Hepatic stellate cell (primary cell): ENCODE measurements around the gene RNF13.
"Not testable (repeated sequence)": the region's sequence is repeated elsewhere in the genome, so short reads cannot be mapped to it uniquely, and the experiment has no call there.

Experiments used
- DNase-seq: peaks from one replicate; pipeline ENCODE4 v3.0.0; 2011; ENCODE audit warnings: low spot score

Gene RNF13

DNA sequence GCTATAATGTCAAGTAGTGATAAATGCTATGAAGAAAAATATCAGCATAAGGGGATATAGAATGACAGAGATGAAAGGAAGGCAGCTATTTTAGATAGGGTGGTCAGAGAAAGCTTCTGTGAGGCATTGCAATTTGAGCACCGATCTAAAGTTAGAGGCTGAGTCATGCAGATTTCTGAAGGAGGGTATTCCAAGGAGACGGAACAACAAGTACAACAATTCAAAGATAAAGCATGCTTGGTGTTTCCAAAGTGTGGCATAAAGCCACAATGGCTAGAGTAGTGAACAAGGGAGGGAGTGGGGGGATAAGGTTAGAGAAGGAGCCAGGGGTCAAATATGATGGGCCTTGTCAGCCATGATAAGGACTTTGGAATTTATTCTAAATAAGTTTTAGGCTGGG, 85.8 kb downstream of the RNF13 start:
- peak; percentile 34 for DNase-seq

DNA sequence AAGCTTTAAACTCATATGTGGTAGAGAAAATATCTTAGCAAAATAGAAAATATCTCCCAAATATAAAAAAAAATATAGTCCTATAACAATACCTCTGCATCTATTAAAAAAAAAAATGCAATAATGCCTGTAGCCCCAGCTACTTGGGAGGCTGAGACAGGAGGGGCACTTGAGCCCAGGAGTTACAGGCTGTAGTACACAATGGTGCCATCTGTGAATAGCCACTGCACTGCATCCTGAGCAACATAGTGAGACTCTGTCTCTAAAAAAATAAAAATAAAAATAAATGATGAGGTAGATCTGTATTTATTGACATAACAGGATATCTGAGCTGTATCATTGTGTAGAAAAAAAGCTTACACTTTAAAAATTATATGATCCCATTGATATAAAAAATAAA, 87.3 kb downstream of the RNF13 start:
- DNase-seq, result no peak

DNA sequence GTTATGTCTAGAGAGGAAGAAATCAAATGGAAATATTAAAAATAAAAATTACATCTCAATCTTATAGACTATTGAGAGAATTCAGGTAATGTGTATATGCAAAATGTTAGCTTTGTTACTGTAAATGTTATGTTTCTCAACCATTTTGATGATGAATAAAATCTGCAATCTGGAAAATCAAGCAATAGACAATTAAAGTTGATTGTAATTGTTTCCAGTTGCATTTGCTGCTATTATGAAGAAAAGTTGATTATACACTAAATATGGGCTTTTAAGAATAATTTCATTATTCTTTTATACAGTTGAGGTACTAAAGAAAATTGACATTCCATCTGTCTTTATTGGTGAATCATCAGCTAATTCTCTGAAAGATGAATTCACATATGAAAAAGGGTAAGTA, 88.8 kb downstream of the RNF13 start:
- DNase-seq, result no peak

DNA sequence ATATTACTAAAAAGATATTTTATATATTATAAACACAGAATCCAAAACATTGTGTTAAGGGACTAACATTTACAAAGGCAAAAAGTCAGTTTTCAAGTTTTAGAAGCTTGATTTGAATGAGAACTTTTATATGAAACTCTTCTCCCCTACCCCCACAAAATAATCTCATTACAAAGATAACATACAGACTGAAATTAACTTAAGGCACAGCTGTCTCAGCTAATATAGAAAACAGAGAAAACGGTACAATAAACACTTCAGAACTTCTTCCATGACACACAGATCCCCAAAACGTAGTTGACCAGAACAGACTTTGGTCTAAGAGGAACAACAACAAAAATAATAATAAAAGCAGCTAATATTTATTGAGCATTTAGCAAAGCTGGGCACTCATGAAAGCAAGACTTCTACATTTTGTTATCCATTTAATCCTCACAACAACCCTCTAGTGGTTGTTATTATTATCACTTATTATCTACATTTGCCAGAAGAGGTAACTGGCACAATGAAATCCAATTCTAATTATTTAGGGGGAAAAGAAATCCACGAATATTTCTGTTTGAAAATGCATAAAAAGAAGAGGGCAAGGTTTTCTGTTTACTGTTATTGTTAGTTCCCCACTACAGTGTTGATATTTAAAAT, 89.6 kb downstream of the RNF13 start:
- no peak for DNase-seq

DNA sequence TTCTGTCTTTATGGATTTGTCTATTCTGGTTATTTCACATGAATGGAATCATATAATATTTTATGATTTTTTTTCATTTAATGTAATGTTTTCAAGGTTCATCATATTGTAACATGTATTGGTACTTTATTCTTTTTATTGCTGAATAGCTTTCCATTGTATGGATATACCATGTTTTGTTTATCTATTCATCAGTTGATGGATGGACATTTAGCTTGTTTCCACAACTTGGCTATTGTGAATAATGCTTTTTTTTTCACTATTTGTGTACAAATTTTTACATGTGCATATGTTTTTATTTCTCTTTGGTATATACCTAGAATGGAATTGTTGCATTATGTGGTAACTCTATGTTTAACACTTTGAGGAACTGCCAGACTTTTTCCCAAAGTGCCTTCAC, 93.0 kb downstream of the RNF13 start:
- no peak for DNase-seq

DNA sequence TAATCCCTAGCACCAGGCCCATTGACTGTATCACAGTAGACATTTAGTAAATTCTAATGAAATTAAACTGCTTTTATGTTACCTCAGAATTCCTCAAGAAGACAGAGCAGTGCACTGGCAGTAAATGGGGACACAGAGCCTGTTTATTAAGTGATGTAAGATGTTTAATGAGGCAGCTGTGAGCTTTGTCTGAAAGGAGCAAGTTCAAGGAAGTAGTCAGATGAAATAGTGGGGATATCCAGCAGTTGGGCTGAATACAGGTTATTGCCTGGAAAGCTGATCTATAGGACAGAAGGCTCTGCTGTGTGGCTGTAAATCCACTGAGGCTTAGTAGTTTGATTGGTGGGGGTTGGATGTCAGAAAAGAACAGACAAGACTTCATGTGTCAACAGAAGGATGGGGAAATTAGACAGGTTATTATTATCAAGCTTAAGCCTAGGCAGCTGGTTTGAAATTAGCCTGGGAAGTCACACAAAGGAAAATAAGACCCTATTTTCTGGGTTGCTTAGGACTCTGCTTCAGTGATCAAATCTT, 95.5 kb downstream of the RNF13 start:
- no peak for DNase-seq

DNA sequence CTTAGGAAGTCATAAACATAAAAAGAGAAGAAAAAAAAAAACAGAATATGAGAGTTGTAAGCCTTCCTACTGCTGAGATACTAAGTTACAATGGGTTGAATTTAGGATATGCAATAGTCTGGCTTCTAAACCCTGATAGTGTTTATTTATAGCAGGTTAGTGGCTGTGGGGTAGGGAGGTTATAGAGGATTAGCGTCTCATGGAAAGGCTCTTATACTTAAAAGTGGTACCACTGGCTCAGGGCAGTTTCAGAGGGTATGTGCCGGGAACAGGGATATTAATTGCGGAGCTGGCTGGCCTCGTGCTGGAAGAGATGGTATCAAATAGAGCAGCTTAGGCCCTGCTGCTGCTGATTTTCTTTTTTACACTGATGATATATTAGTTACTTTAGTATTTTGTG, 96.9 kb downstream of the RNF13 start:
- DNase-seq, result no peak

DNA sequence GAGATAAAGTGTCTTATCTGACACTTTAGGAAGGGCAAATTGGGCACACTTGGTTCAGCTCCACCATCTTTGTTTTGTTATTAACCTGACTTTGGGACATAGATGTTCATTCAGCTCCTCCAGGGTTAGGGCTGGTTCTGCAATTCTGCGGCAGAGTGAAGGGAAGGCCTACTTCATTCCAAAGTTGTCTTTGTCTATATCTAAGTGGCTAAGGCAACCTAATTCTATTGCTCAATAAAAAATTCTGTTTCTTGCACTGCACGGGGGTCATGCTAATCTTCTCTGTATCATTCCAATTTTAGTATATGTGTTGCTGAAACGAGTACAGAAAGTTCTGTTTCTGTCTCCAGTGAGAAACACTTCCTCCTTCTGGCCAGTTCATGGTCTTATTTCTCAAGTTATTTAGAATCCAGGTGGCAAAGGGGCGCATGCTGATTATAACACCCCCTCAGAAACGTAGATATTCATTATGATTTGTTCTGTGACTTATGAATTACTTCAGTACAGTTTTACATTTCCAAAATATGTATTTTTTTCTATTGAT, 104.2 kb downstream of the RNF13 start:
- no peak for DNase-seq

DNA sequence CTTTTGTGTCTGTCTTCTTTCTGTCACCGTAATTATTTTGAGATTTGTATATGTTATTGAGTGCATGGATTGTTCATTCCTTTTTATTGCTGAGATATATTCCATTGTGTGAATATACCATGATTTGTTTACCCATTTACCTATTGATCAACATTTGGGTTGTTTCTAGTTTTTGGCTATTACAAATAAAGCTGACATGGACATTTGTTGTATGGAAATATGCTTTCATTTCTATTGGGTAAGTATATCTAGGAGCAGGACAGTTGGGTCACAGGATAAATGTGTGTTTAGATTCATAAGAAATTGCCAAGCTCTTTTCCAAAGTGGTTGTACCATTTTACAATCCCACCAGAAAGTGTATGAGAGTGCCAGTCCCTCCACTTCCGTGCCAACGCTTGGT, 106.5 kb downstream of the RNF13 start:
- DNase-seq, result no peak

DNA sequence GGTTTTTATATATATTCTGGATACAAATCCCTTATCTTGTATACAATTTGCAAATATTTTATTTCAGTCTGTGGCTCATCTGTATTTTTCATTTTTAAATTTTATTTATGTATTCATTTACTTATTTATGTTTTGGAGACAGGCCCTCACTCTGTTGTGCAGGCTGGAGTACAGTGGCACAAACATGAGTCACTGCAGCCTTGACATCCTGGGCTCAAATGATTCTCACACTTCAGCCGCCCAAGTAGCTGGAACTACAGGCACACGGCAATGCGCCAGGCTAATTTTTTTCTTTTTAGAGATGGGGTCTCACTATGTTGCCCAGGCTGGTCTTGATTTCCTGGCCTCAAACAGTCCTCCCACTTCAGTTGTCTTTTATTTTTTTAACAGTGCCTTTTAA, 107.1 kb downstream of the RNF13 start:
- no peak for DNase-seq

DNA sequence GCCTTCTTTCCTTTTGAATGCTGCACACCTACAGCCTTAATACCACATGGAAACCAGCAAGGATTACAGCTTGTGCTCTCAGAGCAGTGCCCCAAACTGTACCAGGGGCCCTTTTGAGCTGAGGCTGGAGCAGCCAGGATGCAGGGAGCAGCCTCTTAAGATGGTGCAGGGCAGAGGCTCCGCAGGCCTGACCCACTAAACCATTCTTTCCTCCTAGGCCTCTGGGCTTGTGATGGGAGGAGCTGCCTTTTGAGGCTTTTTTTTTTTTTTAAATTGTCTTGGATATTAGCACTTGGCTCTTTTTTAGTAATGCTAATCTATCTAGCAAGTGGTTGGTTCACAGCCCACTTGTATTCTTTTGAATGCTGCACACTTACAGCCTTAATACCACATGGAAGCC, 120.0 kb downstream of the RNF13 start:
- no peak for DNase-seq

DNA sequence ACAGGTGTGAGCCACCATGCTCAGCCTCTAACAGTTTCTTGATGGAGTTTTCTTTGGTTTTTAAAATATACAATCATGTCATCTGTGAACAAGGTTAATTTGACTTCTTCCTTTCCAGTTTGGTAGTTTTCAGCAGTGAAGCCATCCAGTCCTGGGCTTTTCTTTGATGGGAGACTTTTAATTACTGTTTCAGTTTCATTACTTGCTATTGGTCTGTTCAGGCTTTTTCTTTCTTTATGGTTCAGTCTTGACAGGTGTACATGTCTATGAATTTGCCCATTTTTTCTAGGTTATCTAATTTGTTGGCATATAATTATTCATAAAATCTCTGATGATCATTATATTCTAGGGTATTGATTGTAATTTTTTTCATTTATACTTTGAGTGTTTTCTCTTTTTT, 120.8 kb downstream of the RNF13 start:
- DNase-seq, result no peak

DNA sequence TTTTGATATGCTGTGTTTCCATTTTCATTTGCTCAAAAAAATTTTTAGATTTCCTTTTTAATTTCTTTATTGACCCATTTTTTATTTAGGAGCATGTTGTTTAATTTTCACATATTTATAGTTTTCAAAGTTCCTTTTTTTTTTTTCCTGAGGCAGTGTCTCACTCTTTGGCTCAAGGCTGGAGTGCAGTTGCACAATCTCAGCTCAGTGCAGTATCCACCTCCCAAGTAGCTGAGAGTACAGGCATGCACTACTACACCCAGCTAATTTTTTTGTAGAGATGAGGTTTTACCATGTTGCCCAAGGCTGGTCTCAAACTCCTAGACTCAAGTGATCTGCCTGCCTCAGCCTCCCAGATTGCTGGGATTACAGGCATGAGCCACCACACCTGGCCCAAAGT, 121.5 kb downstream of the RNF13 start:
- DNase-seq, result no peak

DNA sequence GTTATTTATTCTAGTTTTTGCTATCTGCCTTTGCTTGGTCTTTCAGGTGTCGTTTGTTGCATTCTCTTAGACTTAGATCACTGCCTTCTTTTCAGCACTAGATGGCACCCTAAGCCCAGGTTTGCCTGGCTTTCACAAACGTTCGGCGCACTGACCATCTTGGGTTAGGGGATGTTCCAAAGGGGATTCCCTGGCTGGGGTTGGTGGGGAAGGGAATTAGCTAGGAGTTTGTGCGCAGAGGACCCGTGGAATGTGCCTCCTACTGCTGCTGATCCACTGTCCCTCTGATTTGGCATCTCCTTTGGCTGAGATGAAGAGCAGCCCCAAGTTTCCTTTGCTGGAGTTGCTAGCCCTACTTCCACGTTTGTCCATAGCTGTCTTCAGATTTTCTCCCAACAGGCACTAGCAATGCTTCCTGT, 123.8 kb downstream of the RNF13 start:
- peak; percentile 19 for DNase-seq

DNA sequence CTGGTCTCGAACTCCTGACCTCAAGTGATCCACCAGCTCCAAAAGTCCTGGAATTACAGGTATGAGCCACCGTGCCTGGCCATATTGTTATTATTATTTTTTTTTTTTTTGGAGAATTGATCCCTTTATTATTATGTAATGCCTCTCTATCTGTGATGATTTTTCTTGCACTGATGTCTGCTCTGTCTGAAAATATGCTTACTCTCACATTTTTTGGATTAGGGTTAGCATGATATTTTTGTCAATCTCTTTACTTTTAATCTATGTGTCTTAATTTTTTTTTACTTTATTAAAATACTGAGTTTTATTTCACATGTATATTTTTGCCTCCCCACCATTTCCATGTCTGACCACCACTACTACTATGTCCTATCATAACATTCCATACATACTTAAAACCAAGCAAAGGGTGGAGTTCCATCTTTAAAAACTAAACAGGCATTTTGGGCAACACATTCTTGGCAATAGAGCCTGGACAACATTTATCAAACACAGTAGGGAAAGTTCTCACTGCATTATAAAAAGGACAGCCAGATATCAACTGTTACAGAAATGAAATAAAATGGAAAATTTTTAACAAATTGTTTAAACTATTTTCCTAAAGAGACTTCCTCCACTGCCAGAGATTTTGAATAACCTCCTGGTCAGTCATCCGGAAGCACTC, 125.5 kb downstream of the RNF13 start:
- DNase-seq, result not testable (repeated sequence)

DNA sequence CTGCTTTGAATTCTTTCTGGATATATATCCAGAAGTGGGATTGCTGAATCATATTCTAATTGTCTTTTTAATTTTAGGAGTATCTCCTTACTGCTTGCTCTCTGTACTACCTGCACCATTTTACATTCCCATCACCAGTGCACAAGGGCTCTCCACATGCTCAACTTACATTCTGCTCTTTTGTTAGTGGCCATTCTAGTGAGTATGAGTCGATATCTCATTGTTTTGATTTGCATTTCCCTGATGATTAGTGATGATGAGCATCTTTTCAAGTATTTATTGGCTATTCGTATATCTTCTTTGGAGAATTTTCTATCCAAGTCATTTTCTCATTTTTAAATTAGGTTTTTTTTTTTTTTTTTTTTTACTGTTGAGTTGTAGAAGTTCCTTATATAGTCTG, 128.2 kb downstream of the RNF13 start:
- DNase-seq, result no peak

DNA sequence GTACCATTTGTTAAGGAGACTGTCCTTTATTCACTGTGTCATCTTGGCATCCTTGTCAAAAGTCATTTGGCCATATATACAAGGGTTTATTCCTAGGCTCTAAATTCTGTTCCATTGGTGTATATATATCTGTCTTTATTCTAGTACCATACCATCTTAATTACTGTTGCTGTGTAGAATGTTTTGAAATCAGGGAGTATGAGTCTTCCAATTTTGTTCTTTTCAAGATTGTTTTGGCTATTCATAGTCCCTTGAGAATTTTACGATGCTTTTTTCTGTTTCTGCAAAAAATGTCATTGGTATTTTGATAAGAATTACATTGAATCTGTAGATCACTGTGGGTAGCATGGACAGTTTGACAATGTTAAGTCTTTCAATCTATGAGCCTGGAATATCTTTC, 128.9 kb downstream of the RNF13 start:
- no peak for DNase-seq

DNA sequence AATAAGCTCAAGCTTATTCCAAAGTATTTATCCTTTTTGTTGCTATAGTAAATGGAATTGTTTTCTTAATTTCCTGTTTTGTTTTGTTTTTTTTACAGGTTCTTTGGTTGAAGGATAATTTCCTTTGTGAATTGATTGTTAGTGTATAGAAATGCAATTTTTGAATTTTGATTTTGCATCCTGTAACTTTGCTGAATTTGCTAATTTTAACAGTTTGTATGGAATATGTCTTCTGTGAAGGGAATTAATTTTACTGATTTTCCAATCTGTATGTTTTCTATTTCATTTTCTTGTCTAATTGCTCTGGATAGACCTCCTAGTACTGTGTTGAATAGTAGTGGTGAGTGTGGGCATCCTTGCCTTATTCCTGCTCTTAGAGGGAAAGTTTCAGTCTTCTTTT, 129.4 kb downstream of the RNF13 start:
- no peak for DNase-seq

DNA sequence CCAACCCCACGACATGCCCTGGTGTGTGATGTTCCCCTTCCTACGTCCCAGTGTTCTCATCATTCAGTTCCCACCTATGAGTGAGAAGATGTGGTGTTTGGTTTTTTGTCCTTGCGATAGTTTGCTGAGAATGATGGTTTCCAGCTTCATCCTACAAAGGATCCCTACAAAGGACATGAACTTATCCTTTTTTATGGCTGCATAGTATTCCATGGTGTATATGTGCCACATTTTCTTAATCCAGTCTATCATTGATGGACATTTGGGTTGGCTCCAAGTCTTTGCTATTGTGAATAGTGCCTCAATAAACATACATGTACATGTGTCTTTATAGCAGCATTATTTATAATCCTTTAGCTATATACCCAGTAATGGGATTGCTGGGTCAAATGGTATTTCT, 131.0 kb downstream of the RNF13 start:
- not testable (repeated sequence) for DNase-seq

DNA sequence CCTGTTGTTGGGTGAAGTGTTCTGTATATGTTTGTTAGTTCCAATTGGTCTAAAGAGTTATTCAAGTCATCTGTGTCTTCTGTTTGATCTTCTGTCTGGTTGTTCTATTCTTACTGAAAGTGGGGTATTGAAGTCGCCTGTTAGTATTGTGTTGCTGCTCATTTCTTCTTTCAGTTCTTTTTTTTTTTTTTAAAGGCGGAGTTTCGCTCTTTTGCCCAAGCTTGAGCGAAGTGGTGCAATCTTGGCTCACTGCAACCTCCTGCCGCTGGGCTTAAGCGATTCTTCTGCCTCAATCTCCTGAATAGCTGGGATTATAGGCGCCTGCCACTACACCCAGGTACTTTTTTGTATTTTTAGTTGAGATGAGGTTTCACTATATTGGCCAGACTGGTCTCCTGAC, 134.2 kb downstream of the RNF13 start:
- DNase-seq, result no peak

DNA sequence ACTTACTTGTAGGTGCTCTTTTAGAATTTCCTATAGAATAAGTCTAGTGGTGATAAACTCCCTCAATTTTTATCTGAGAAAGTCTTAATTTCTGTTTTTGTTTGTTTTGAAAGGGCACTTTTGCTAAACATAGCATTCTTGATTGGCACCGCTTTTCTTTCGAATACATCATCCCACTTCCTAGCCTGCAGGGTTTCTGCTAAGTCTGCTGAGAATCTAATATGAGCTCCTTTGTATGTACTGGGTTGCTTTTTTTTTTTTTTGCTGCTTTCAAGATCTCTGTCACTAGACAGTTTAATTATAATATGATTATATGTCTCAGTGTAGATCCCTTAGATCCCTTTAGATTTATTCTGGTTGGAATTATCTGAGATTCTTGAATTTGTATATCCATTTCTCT, 136.2 kb downstream of the RNF13 start:
- no peak for DNase-seq

DNA sequence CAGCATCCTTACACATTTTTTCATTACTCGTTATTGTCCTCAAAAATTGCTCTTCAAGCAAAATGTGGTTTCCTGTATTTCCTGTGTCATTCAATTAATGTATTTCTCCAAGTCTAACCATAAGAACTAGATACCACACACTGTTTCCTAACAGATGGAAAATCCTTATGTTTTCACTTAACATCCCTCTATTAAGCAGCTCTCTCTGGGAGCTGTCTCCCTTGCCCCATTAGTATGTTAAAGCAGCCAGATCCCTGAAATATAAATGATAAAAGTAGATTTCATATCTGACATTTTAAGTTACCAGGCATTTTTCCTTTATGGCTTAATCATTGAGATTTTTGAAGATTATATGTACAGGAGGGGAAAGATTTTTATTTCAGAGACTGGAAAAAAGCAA, 141.8 kb downstream of the RNF13 start:
- no peak for DNase-seq

DNA sequence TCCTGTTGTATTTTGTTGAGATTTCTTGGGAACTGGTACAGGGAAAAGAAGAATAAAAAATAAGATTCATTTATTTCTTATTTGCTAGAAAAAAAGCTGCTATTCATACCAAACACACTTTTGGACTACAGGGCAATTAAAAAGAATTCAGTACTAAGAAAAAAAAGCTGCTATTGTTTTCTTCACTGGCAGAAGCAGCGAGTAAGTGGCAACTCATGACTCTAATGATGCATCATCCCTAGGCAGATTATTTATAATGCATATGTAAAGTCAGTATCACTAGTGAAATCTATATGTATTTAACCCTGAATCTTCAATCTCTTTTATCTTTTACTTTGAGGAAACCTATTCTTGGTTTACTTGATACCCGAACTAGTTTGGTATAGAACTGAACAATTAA, 142.4 kb downstream of the RNF13 start:
- no peak for DNase-seq
